H9 (cell line): ENCODE data around the gene CYP27B1. TPM values are rescaled to one million over a fixed set of nuclear protein-coding genes. Genes with fewer than 3 reads are reported as not detected.
A peak's percentile ranks its signal among the peaks of the same experiment; 100 is the strongest.

Source experiments
- DNase-seq: peaks from one replicate; pipeline ENCODE4 v3.0.0-alpha.2; 2017
- H2AFZ ChIP-seq: one replicate; pipeline ENCODE4 v1.6.1; 2013; ENCODE audit warnings: mild to moderate bottlenecking, low read length, control low read depth, moderate library complexity
- H2AK5ac ChIP-seq: 2 replicates; pipeline ENCODE4 v1.6.1; 2013; ENCODE audit warnings: low read length, control low read depth, mixed read lengths; ENCODE audit not compliant: insufficient read length
- H2BK120ac ChIP-seq: one replicate; pipeline ENCODE4 v1.6.1; 2013; ENCODE audit warnings: low read depth, mild to moderate bottlenecking, low read length, control low read depth, inconsistent platforms; ENCODE audit not compliant: poor library complexity, severe bottlenecking
- H2BK12ac ChIP-seq: 2 replicates; pipeline ENCODE4 v1.6.1; 2013; ENCODE audit warnings: low read length, control low read depth, mixed read lengths, low read depth; ENCODE audit not compliant: insufficient read length
- H2BK15ac ChIP-seq: 2 replicates; pipeline ENCODE4 v1.6.1; 2013; ENCODE audit warnings: low read depth, low read length, control low read depth
- H2BK20ac ChIP-seq: one replicate; pipeline ENCODE4 v1.6.1; 2013; ENCODE audit warnings: low read depth, mild to moderate bottlenecking, low read length, control low read depth, inconsistent platforms; ENCODE audit not compliant: poor library complexity, severe bottlenecking
- H2BK5ac ChIP-seq: 2 replicates; pipeline ENCODE4 v1.6.1; 2013; ENCODE audit warnings: low read length, control low read depth, mixed read lengths; ENCODE audit not compliant: insufficient read length
- H3K14ac ChIP-seq: 2 replicates; pipeline ENCODE4 v1.6.1; 2013; ENCODE audit warnings: low read length, control low read depth; ENCODE audit not compliant: insufficient read depth
- H3K18ac ChIP-seq: 2 replicates; pipeline ENCODE4 v1.6.1; 2013; ENCODE audit warnings: low read depth, mild to moderate bottlenecking, mixed read lengths, low read length, control low read depth; ENCODE audit not compliant: insufficient read length
- H3K23ac ChIP-seq: 2 replicates; pipeline ENCODE4 v1.6.1; 2013; ENCODE audit warnings: low read length, control low read depth, mixed read lengths, low read depth; ENCODE audit not compliant: insufficient read length
- H3K23me2 ChIP-seq: 2 replicates; pipeline ENCODE4 v1.6.1; 2013; ENCODE audit warnings: low read depth, mild to moderate bottlenecking, mixed read lengths, low read length, control low read depth; ENCODE audit not compliant: insufficient read length, poor library complexity, severe bottlenecking
- H3K27ac ChIP-seq: 2 replicates; pipeline ENCODE4 v1.5.1; 2013; ENCODE audit warnings: low read length, control low read depth, mixed read lengths, low read depth; ENCODE audit not compliant: insufficient read length
- H3K27me3 ChIP-seq: 2 replicates; pipeline ENCODE4 v1.6.1; 2013; ENCODE audit warnings: low read length, control low read depth, inconsistent platforms; ENCODE audit not compliant: insufficient read depth
- H3K4ac ChIP-seq: 2 replicates; pipeline ENCODE4 v1.6.1; 2013; ENCODE audit warnings: low read depth, mild to moderate bottlenecking, control low read depth, inconsistent platforms, low read length, moderate library complexity
- H3K4me1 ChIP-seq: 2 replicates; pipeline ENCODE4 v1.6.1; 2013; ENCODE audit warnings: low read length, control low read depth, inconsistent platforms; ENCODE audit not compliant: insufficient read depth
- H3K4me2 ChIP-seq: 2 replicates; pipeline ENCODE4 v1.6.1; 2013; ENCODE audit warnings: low read length, control low read depth, mixed read lengths; ENCODE audit not compliant: insufficient read length, insufficient read depth
- H3K56ac ChIP-seq: 2 replicates; pipeline ENCODE4 v1.6.1; 2013; ENCODE audit warnings: low read depth, mild to moderate bottlenecking, mixed read lengths, low read length, control low read depth; ENCODE audit not compliant: insufficient read length
- H3K79me1 ChIP-seq: 2 replicates; pipeline ENCODE4 v1.6.1; 2013; ENCODE audit warnings: low read depth, mild to moderate bottlenecking, moderate library complexity, low read length, control low read depth, inconsistent platforms; ENCODE audit not compliant: insufficient read depth, poor library complexity, severe bottlenecking
- H3K79me2 ChIP-seq: 2 replicates; pipeline ENCODE4 v1.6.1; 2013; ENCODE audit warnings: low read length, control low read depth, inconsistent platforms; ENCODE audit not compliant: insufficient read depth
- H3K9ac ChIP-seq: 2 replicates; pipeline ENCODE4 v1.6.1; 2013; ENCODE audit warnings: low read length, control low read depth, mixed read lengths; ENCODE audit not compliant: insufficient read length; ENCODE audit errors: extremely low read depth
- H3K9me3 ChIP-seq: one replicate; pipeline ENCODE4 v1.6.1; 2013; ENCODE audit warnings: low read depth, low read length, inconsistent platforms; ENCODE audit not compliant: control insufficient read depth
- H3T11ph ChIP-seq: one replicate; pipeline ENCODE4 v1.6.1; 2013; ENCODE audit warnings: mild to moderate bottlenecking, low read length, control low read depth, inconsistent platforms
- H4K20me1 ChIP-seq: one replicate; pipeline ENCODE4 v1.6.1; 2013; ENCODE audit not compliant: control insufficient read depth, insufficient read length, insufficient read depth
- H4K5ac ChIP-seq: 2 replicates; pipeline ENCODE4 v1.6.1; 2013; ENCODE audit warnings: low read depth, mild to moderate bottlenecking, mixed read lengths, low read length, control low read depth; ENCODE audit not compliant: insufficient read length
- H4K8ac ChIP-seq: replicated peaks from 2 replicates; pipeline ENCODE4 v1.6.1; 2013; ENCODE audit warnings: low read length, control low read depth, mixed read lengths, low read depth; ENCODE audit not compliant: insufficient read length
- H4K91ac ChIP-seq: 2 replicates; pipeline ENCODE4 v1.6.1; 2013; ENCODE audit warnings: low read depth, mild to moderate bottlenecking, moderate library complexity, mixed read lengths, low read length, control low read depth; ENCODE audit not compliant: insufficient read length
- H3K27ac Mint-ChIP-seq, 3 experiments: 2 replicates in 2 of 3; 3 replicates in 1 of 3; pipeline ENCODE4 v1.8.0; 2020 to 2021; ENCODE audit warnings: mixed read lengths in 3 of 3, mild to moderate bottlenecking in 1 of 3, moderate library complexity in 1 of 3
- H3K27me3 Mint-ChIP-seq: 2 replicates; pipeline ENCODE4 v1.8.0; 2021; ENCODE audit warnings: low read depth, mild to moderate bottlenecking, moderate library complexity, mixed read lengths
- H3K36me3 Mint-ChIP-seq, 3 experiments: 2 replicates in 2 of 3; 3 replicates in 1 of 3; pipeline ENCODE4 v1.8.0; 2020 to 2021; ENCODE audit warnings: low read depth in 3 of 3, mixed read lengths in 3 of 3; ENCODE audit not compliant: insufficient read depth in 1 of 3
- H3K4me1 Mint-ChIP-seq, 2 experiments: 2 replicates each; pipeline ENCODE4 v1.8.0; 2020; ENCODE audit warnings: mixed read lengths in 2 of 2
- H3K4me3 Mint-ChIP-seq, 2 experiments: 2 replicates in 1 of 2; 3 replicates in 1 of 2; pipeline ENCODE4 v1.8.0; 2020 to 2021; ENCODE audit warnings: mild to moderate bottlenecking in 2 of 2, mixed read lengths in 2 of 2, moderate library complexity in 1 of 2
- H3K9me3 Mint-ChIP-seq, 2 experiments: 2 replicates in 1 of 2; 3 replicates in 1 of 2; pipeline ENCODE4 v1.8.0; 2020; ENCODE audit warnings: mild to moderate bottlenecking in 2 of 2, mixed read lengths in 2 of 2, moderate library complexity in 1 of 2
- CTCF ChIP-seq: fragments of 200-600 bp; sonication (generic); conservative IDR thresholded peaks from 3 replicates; pipeline ENCODE4 v1.8.0; 2021; ENCODE audit warnings: antibody characterized with exemption, mild to moderate bottlenecking
- WGBS: extraction: QIAGEN DNeasy Blood & Tissue Kit; methylation state at CpG from one replicate; pipeline ENCODE4 v1.1.7; 2013; ENCODE audit warnings: missing lambda C conversion rate, low lambda C conversion rate, mixed read lengths; ENCODE audit not compliant: insufficient read length; ENCODE audit errors: extremely low coverage; 5-methylcytosine and 5-hydroxymethylcytosine counted together
- total RNA-seq: library from RNA; stranded (reverse); gene quantifications from 2 replicates; pipeline ENCODE4 v1.2.1, GENCODE V29; 2021

CYP27B1 gene
- total RNA-seq, 1 experiment from 2014 or later, result 6.1 TPM

- H3K9me3 Mint-ChIP-seq, result no peaks in the 10 kb centered on the region
Measured at GRCh38 chr12:57810450-57810849, 43.6 kb upstream of the CYP27B1 start.

More at GRCh38 chr12:57810450-57810849, 43.6 kb upstream of the CYP27B1 start:
- H3K14ac ChIP-seq, result no peak overlapping the region
- H3K23ac ChIP-seq, result no peak overlapping the region
- no peak overlapping the region for H4K91ac ChIP-seq
- no peak overlapping the region for H2BK12ac ChIP-seq
- H2BK15ac ChIP-seq, result no peak overlapping the region
- H2BK120ac ChIP-seq, result no peak overlapping the region
- no peaks in the 10 kb centered on the region for H3K23me2 ChIP-seq
- H3K18ac ChIP-seq, result no peak overlapping the region
- H3K27me3 Mint-ChIP-seq, result no peaks in the 10 kb centered on the region
- no peaks in the 10 kb centered on the region for H3K4me1 ChIP-seq
- H3K27ac ChIP-seq, result no peak overlapping the region
- no peak overlapping the region for H3K4me2 ChIP-seq
- H3K4me1 Mint-ChIP-seq, result peaks cover 6 to 7% of the 10 kb centered on the region in 2 experiments
- no peak overlapping the region for H2AK5ac ChIP-seq
- H4K8ac ChIP-seq, result no peak overlapping the region
- no peak overlapping the region for H3K4me3 Mint-ChIP-seq
- H3K36me3 Mint-ChIP-seq, result peaks cover 0 to 11% (median 3%) of the 10 kb centered on the region in 3 experiments; a peak in 4 of 7 replicates
- no peaks in the 10 kb centered on the region for H3K27me3 ChIP-seq
- no peak overlapping the region for H4K5ac ChIP-seq
- no peak overlapping the region for H3K56ac ChIP-seq
- WGBS, result no CpG with 5 or more reads among the region's 5 CpGs
- no peak for DNase-seq
- H4K20me1 ChIP-seq, result no peaks in the 10 kb centered on the region
- no peaks in the 10 kb centered on the region for H3K9me3 ChIP-seq
- TF ChIP-seq CTCF, result no peak
- no peak overlapping the region for H2AFZ ChIP-seq
- no peak overlapping the region for H2BK5ac ChIP-seq
- H3T11ph ChIP-seq, result no peak overlapping the region
- no peaks in the 10 kb centered on the region for H3K79me2 ChIP-seq
- H3K4ac ChIP-seq, result no peak overlapping the region
- no peak overlapping the region for H3K9ac ChIP-seq
- no peaks in the 10 kb centered on the region for H3K79me1 ChIP-seq
- no peak overlapping the region for H2BK20ac ChIP-seq
- H3K27ac Mint-ChIP-seq, result 0 out of 7 replicates have a peak overlapping the region, but pooled peaks of 1 of the 3 experiments have one; percentile 29
